LNCaP clone FGC (cell line): Measurements from ENCODE around the gene ELN.

Source experiments
- DNase-seq: peaks from one replicate; pipeline ENCODE4 v3.0.0-alpha.2; 2011; ENCODE audit warnings: low read depth
- H3K4me3 ChIP-seq: 2 replicates; pipeline ENCODE4 v1.5.1; 2011; ENCODE audit warnings: mild to moderate bottlenecking, low read depth, low read length, control low read depth
- CTCF ChIP-seq: IDR thresholded peaks from 2 replicates; pipeline ENCODE4 v1.5.1; 2012; ENCODE audit warnings: mild to moderate bottlenecking; ENCODE audit not compliant: control insufficient read depth, insufficient read depth; ENCODE audit errors: extremely low read depth

ELN gene

DNA sequence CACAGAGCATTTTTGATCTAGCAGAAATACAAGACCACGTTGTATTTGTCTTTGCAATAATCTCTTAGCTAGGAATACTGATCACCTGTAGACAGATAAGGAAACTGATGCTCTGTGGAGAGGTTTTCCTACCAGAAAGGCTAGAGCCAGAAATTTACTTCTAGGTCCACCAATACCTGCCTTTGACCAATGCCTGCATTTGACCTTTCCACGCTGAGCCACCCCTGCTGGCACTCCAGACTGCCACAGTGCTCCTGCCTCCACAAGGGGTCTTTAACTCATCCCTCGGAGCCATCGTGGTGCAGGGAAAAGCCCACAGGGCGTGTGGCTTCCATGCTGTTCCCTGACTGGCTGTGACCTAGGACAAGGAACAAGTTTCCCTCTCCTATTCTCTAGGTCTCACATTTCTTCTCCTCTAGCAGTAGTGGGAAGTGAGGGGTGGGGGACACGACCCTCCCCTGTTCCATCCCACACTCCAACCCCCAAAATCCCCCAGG, 1.5 kb upstream of the ELN start:
- no peak for TF ChIP-seq CTCF
- DNase-seq: no peak
- H3K4me3 ChIP-seq: no peak overlapping the region

DNA sequence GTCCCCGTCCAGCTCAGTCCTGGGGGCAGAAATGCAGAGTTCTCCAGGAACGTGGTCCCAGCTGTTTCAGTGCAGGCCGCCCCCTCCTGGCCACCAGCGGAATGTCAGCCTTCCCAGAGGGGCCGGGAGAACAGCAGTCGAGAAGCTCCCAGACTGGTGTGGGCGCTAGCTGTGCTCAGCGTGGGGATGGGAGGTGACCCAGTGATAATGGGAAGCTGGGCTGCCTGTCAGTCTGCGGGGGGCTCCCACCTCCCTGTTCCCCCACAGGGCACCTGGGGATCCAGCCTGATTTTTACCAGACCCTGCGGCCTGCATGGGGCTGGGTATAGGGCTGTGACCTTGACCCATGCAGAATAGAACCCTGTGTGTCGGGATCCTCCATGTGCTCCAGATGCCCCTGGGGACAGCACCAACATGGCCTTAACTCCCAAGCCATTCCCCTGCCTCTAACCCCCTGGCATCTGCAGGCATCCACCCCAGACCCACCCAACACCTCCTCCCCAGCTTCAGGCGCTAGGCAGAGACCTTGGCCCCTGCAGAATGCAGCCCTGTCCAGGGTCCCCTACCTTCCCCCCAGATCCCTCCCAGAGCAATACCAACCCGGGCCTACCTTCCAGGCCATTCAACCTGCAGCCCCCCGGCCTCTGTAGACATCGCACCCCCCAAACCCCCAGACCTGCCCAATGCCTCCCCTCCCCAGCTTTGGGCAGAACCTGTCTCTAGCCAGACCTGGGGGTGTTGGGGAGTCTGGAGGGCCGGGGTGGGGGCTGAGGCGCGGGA, 880 bp upstream of the ELN start:
- no peak for DNase-seq
- TF ChIP-seq CTCF: peak; percentile 90

GRCh38 chr7:74028321-74028838, 407 bp downstream of the ELN start:
- TF ChIP-seq CTCF: no peak
- H3K4me3 ChIP-seq: no peak overlapping the region
- DNase-seq: no peak

More for the DNA sequence above, 880 bp upstream of the ELN start:
- H3K4me3 ChIP-seq: no peak overlapping the region

- DNase-seq: no peak
- TF ChIP-seq CTCF: no peak
These were observed 1.3 kb downstream of the ELN start for GRCh38 chr7:74029089-74029785.

GRCh38 chr7:74029991-74030415, 2.0 kb downstream of the ELN start:
- TF ChIP-seq CTCF: no peak
- no peak for DNase-seq
- no peak overlapping the region for H3K4me3 ChIP-seq

More at GRCh38 chr7:74029089-74029785, 1.3 kb downstream of the ELN start:
- H3K4me3 ChIP-seq: no peak overlapping the region

DNA sequence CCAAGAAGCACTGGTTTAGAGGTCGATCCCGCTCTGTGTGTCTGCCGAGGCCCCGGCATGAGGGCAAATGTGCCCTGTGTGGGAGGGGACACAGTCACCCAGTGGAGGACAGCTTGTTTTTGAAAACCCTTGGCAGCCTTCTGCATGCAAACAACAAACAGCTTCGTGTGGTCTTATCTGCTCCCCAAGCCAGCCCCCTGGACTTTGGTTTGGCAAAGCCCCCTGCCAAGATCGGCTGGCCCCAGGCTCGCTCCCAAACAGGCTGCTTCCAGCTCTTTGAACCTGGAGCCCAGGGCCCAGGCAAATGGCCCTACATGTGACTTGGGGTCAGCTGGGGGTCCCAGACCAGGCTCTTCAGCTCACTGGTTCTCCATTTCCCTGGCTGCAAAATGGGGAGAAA, 2.9 kb downstream of the ELN start:
- no peak overlapping the region for H3K4me3 ChIP-seq
- TF ChIP-seq CTCF: no peak
- no peak for DNase-seq
